ENCODE data around the gene CACNG4. TPM values are rescaled to one million over a fixed set of nuclear protein-coding genes. Genes with fewer than 3 reads are reported as not detected.

Gene CACNG4
- total RNA-seq, 1 experiment from 2014 or later = 2.4 TPM

GRCh38 chr17:67027031-67027628 lies 62.6 kb downstream of the CACNG4 start:
- ATAC-seq (peak; percentile 74), DNase-seq (peak; percentile 64)
- Histone ChIP-seq H3F3A (ENCODE audit: low read length, unreplicated experiment) (no peaks in the 10 kb centered on the region), H3K9ac (ENCODE audit: low read length) (no peak overlapping the region), H3K4me1 (ENCODE audit: insufficient read depth, low read length) (no peaks in the 10 kb centered on the region), H3K9me3 (ENCODE audit: low read length) (no peaks in the 10 kb centered on the region), H4K20me1 (ENCODE audit: low read length) (no peaks in the 10 kb centered on the region), H3K4me3 (ENCODE audit: low read length) (no peak overlapping the region), H3K36me3 (ENCODE audit: low read depth, low read length) (no peaks in the 10 kb centered on the region), H3K9me2 (replicated peaks; ENCODE audit: low read length) (no peaks in the 10 kb centered on the region), H3K27ac (ENCODE audit: low read length) (no peak overlapping the region), H3K4me2 (ENCODE audit: low read length) (no peak overlapping the region), H2AFZ (ENCODE audit: low read length) (no peak overlapping the region), H3K79me2 (ENCODE audit: low read length) (no peaks in the 10 kb centered on the region), H3K27me3 (ENCODE audit: low read length) (no peaks in the 10 kb centered on the region)
- ChIA-PET CTCF (no interaction called here), POLR2A (ENCODE audit: unreplicated experiment) (no interaction called here)
- intact Hi-C loops (cut with micrococcal nuclease) = no loop called here
- BruUV-seq (replicated peaks) = no TSS peak
- TF ChIP-seq CTCF (conservative IDR thresholded peaks at IDR 0.05; ENCODE audit: low read depth, low read length) (no peak), EZH2 (IDR thresholded peaks at IDR 0.05; ENCODE audit: low read length, unreplicated experiment) (no peak), EZH2phosphoT487 (IDR thresholded peaks at IDR 0.05; ENCODE audit: borderline replicate concordance, low read length) (no peak)

- H3K27me3 ChIP-seq (ENCODE audit: low read length) = no peaks in the 10 kb centered on the region
- H3F3A ChIP-seq (ENCODE audit: low read length, unreplicated experiment) = no peaks in the 10 kb centered on the region
- H3K27ac ChIP-seq (ENCODE audit: low read length) = no peak overlapping the region
- no peak overlapping the region for H2AFZ ChIP-seq (ENCODE audit: low read length)
- H3K4me2 ChIP-seq (ENCODE audit: low read length) = no peak overlapping the region
- H3K4me1 ChIP-seq (ENCODE audit: insufficient read depth, low read length) = no peaks in the 10 kb centered on the region
- ChIA-PET CTCF (no interaction called here), POLR2A (ENCODE audit: unreplicated experiment) (no interaction called here)
- no peak for DNase-seq
- no peaks in the 10 kb centered on the region for H3K9me3 ChIP-seq (ENCODE audit: low read length)
- no peak for ATAC-seq
- intact Hi-C loops (cut with micrococcal nuclease) = no loop called here
- no peaks in the 10 kb centered on the region for H4K20me1 ChIP-seq (ENCODE audit: low read length)
- H3K36me3 ChIP-seq (ENCODE audit: low read depth, low read length) = no peaks in the 10 kb centered on the region
- no peak for TF ChIP-seq EZH2phosphoT487 (IDR thresholded peaks at IDR 0.05; ENCODE audit: borderline replicate concordance, low read length)
- no peak for TF ChIP-seq EZH2 (IDR thresholded peaks at IDR 0.05; ENCODE audit: low read length, unreplicated experiment)
- no peak for TF ChIP-seq CTCF (conservative IDR thresholded peaks at IDR 0.05; ENCODE audit: low read depth, low read length)
- BruUV-seq (replicated peaks) = no TSS peak
- H3K9ac ChIP-seq (ENCODE audit: low read length) = no peak overlapping the region
- H3K79me2 ChIP-seq (ENCODE audit: low read length) = no peaks in the 10 kb centered on the region
- H3K9me2 ChIP-seq (replicated peaks; ENCODE audit: low read length) = no peaks in the 10 kb centered on the region; the same call in 1 of the 2 replicates
- H3K4me3 ChIP-seq (ENCODE audit: low read length) = no peak overlapping the region
Observed at GRCh38 chr17:67030641-67031040, 66.1 kb downstream of the CACNG4 start.

GRCh38 chr17:67032382-67032781 lies 67.9 kb downstream of the CACNG4 start:
- Histone ChIP-seq H3K4me2 (ENCODE audit: low read length) (no peak overlapping the region), H3K4me3 (ENCODE audit: low read length) (no peak overlapping the region), H2AFZ (ENCODE audit: low read length) (no peak overlapping the region), H3K9ac (ENCODE audit: low read length) (no peak overlapping the region), H3K27ac (ENCODE audit: low read length) (no peak overlapping the region), H3K9me2 (replicated peaks; ENCODE audit: low read length) (no peaks in the 10 kb centered on the region; the same call in 1 of the 2 replicates), H3K4me1 (ENCODE audit: insufficient read depth, low read length) (no peaks in the 10 kb centered on the region), H3K9me3 (ENCODE audit: low read length) (no peaks in the 10 kb centered on the region), H3K79me2 (ENCODE audit: low read length) (no peaks in the 10 kb centered on the region), H4K20me1 (ENCODE audit: low read length) (no peaks in the 10 kb centered on the region), H3F3A (ENCODE audit: low read length, unreplicated experiment) (no peaks in the 10 kb centered on the region), H3K36me3 (ENCODE audit: low read depth, low read length) (no peaks in the 10 kb centered on the region), H3K27me3 (ENCODE audit: low read length) (peaks cover 2% of the 10 kb centered on the region; the same call in 1 of the 2 replicates)
- BruUV-seq (replicated peaks) = no TSS peak
- intact Hi-C loops (cut with micrococcal nuclease) = no loop called here
- ChIA-PET POLR2A (ENCODE audit: unreplicated experiment) (no interaction called here), CTCF (no interaction called here)
- no peak for DNase-seq
- TF ChIP-seq EZH2 (IDR thresholded peaks at IDR 0.05; ENCODE audit: low read length, unreplicated experiment) (no peak), EZH2phosphoT487 (IDR thresholded peaks at IDR 0.05; ENCODE audit: borderline replicate concordance, low read length) (no peak), CTCF (conservative IDR thresholded peaks at IDR 0.05; ENCODE audit: low read depth, low read length) (no peak)
- no peak for ATAC-seq
